Skeletal muscle cell (primary cell): ENCODE measurements around the gene SYNPR.

ENCODE experiments used
- DNase-seq: peaks from one replicate; pipeline ENCODE4 v3.0.0-alpha.2; 2010; ENCODE audit warnings: low read depth
- H3K4me3 ChIP-seq: 2 replicates; pipeline ENCODE4 v1.5.1; 2011; ENCODE audit warnings: low read depth, mild to moderate bottlenecking, control low read depth, low read length, moderate library complexity

SYNPR gene

GRCh38 chr3:63450634-63451363 lies 172.7 kb downstream of the SYNPR start:
- no peak for DNase-seq
- H3K4me3 ChIP-seq = no peak overlapping the region

GRCh38 chr3:63456901-63457300 lies 178.8 kb downstream of the SYNPR start:
- no peak for DNase-seq
- H3K4me3 ChIP-seq = no peak overlapping the region

- DNase-seq = no peak
- no peak overlapping the region for H3K4me3 ChIP-seq
Measured at GRCh38 chr3:63458405-63458804, 180.3 kb downstream of the SYNPR start.

- DNase-seq = no peak
Measured at GRCh38 chr3:63462732-63463131, 184.6 kb downstream of the SYNPR start.

GRCh38 chr3:63467392-63467791 lies 189.3 kb downstream of the SYNPR start:
- H3K4me3 ChIP-seq = no peak overlapping the region
- no peak for DNase-seq

More at GRCh38 chr3:63462732-63463131, 184.6 kb downstream of the SYNPR start:
- H3K4me3 ChIP-seq = no peak overlapping the region

GRCh38 chr3:63470745-63471144 lies 192.6 kb downstream of the SYNPR start:
- no peak for DNase-seq
- H3K4me3 ChIP-seq = no peak overlapping the region

- no peak overlapping the region for H3K4me3 ChIP-seq
- no peak for DNase-seq
Measured at GRCh38 chr3:63471781-63472180, 193.7 kb downstream of the SYNPR start.

- H3K4me3 ChIP-seq = no peak overlapping the region
- DNase-seq = no peak
Measured at GRCh38 chr3:63473641-63474166, 195.6 kb downstream of the SYNPR start.

- H3K4me3 ChIP-seq = no peak overlapping the region
- DNase-seq = no peak
Measured at GRCh38 chr3:63474828-63475518, 196.9 kb downstream of the SYNPR start.

- no peak overlapping the region for H3K4me3 ChIP-seq
- no peak for DNase-seq
Measured at GRCh38 chr3:63477494-63478129, 199.5 kb downstream of the SYNPR start.

- no peak overlapping the region for H3K4me3 ChIP-seq
- no peak for DNase-seq
Measured at GRCh38 chr3:63478990-63479660, 201.0 kb downstream of the SYNPR start.

GRCh38 chr3:63479661-63480035 lies 201.5 kb downstream of the SYNPR start:
- no peak overlapping the region for H3K4me3 ChIP-seq
- no peak for DNase-seq

- DNase-seq = no peak
- H3K4me3 ChIP-seq = no peak overlapping the region
Measured at GRCh38 chr3:63481627-63482026, 203.5 kb downstream of the SYNPR start.

- DNase-seq = no peak
- no peak overlapping the region for H3K4me3 ChIP-seq
Measured at GRCh38 chr3:63482341-63482740, 204.2 kb downstream of the SYNPR start.

GRCh38 chr3:63492464-63492863 lies 214.4 kb downstream of the SYNPR start:
- H3K4me3 ChIP-seq = no peak overlapping the region
- DNase-seq = no peak

GRCh38 chr3:63493101-63493500 lies 215.0 kb downstream of the SYNPR start:
- H3K4me3 ChIP-seq = no peak overlapping the region
- no peak for DNase-seq

GRCh38 chr3:63494646-63495045 lies 216.5 kb downstream of the SYNPR start:
- H3K4me3 ChIP-seq = no peak overlapping the region
- no peak for DNase-seq

GRCh38 chr3:63497641-63498040 lies 219.5 kb downstream of the SYNPR start:
- no peak for DNase-seq
- no peak overlapping the region for H3K4me3 ChIP-seq

- no peak for DNase-seq
- no peak overlapping the region for H3K4me3 ChIP-seq
Measured at GRCh38 chr3:63500196-63500595, 222.1 kb downstream of the SYNPR start.

GRCh38 chr3:63508305-63508704 lies 230.2 kb downstream of the SYNPR start:
- no peak overlapping the region for H3K4me3 ChIP-seq
- DNase-seq = no peak
